ENCODE data around the gene TSPO. TPM values are rescaled to one million over a fixed set of nuclear protein-coding genes. Genes with fewer than 3 reads are reported as not detected.

Gene TSPO
- polyA plus RNA-seq, 1 of the 3 experiments (the other 2 are of a cell fraction), result 156 TPM

- TF ChIP-seq TEAD4 (IDR thresholded peaks at IDR 0.05; ENCODE audit: borderline replicate concordance, insufficient read depth), result no peak
Observed at GRCh38 chr22:43113526-43114251, 37.7 kb upstream of the TSPO start (continued).

- Histone ChIP-seq H3K4me3 (ENCODE audit: low read depth in 2 of 2, low read length in 1 of 2) (no peak overlapping the region), H3K27me3 (ENCODE audit: insufficient read depth) (no peaks in the 10 kb centered on the region), H4K20me1 (ENCODE audit: insufficient read depth) (no peaks in the 10 kb centered on the region), H3K9ac (no peak overlapping the region), H3K4me2 (no peak overlapping the region), H2AFZ (ENCODE audit: low read depth) (no peak overlapping the region), H3F3A (replicated peaks; ENCODE audit: insufficient read depth) (no peaks in the 10 kb centered on the region), H3K27ac (ENCODE audit: low read depth in 2 of 2, low read length in 1 of 2) (no peak overlapping the region), H3K79me2 (ENCODE audit: insufficient read depth) (no peaks in the 10 kb centered on the region), H3K9me2 (no peaks in the 10 kb centered on the region), H3K36me3 (replicated peaks in 1 of 2; ENCODE audit: control insufficient read depth in 1 of 2, insufficient read depth in 2 of 2, low read length in 1 of 2) (no peaks in the 10 kb centered on the region), H3K9me3 (no peaks in the 10 kb centered on the region), H3K4me1 (ENCODE audit: control insufficient read depth in 1 of 2, insufficient read depth in 2 of 2, low read depth in 1 of 2, low read length in 1 of 2) (no peaks in the 10 kb centered on the region; a peak in 1 of 4 replicates)
- POLR2A ChIA-PET, result no interaction called here
- CTCF ChIA-PET, result interaction anchor here (1.1 kb wide), 1 partner anchor 11 kb away, joined by 3 read pairs; no protein-coding TSS in a partner anchor
- DNase-seq, result no peak
- TF ChIP-seq TEAD4 (IDR thresholded peaks at IDR 0.05; ENCODE audit: borderline replicate concordance, insufficient read depth), result no peak
- TF ChIP-seq SMC3 (IDR thresholded peaks at IDR 0.05; ENCODE audit: low read depth, low read length), result no peak
- no peak for TF ChIP-seq USF2 (IDR thresholded peaks at IDR 0.05; ENCODE audit: borderline replicate concordance, low read depth, low read length)
- no peak for TF ChIP-seq ZBTB33 (IDR thresholded peaks at IDR 0.05; ENCODE audit: borderline replicate concordance, low read depth)
- no peak for TF ChIP-seq GATA2 (CRISPR knock-in tag; IDR thresholded peaks at IDR 0.05)
- 46% methylated on average over 2 of the region's 5 CpGs for WGBS (ENCODE audit: low lambda C conversion rate)
Observed at GRCh38 chr22:43114958-43115357, 36.4 kb upstream of the TSPO start.

GRCh38 chr22:43116932-43117331, 34.4 kb upstream of the TSPO start:
- no peak for DNase-seq
- POLR2A ChIA-PET, result no interaction called here
- H3K9ac ChIP-seq, result no peak overlapping the region

More at GRCh38 chr22:43116932-43117331, 34.4 kb upstream of the TSPO start:
- Histone ChIP-seq H3K4me1 (ENCODE audit: control insufficient read depth in 1 of 2, insufficient read depth in 2 of 2, low read depth in 1 of 2, low read length in 1 of 2) (no peaks in the 10 kb centered on the region), H3K4me3 (ENCODE audit: low read depth in 2 of 2, low read length in 1 of 2) (no peak overlapping the region), H4K20me1 (ENCODE audit: insufficient read depth) (no peaks in the 10 kb centered on the region), H3K27ac (ENCODE audit: low read depth in 2 of 2, low read length in 1 of 2) (no peak overlapping the region), H3K9me3 (no peaks in the 10 kb centered on the region), H3F3A (replicated peaks; ENCODE audit: insufficient read depth) (no peaks in the 10 kb centered on the region), H3K36me3 (replicated peaks in 1 of 2; ENCODE audit: control insufficient read depth in 1 of 2, insufficient read depth in 2 of 2, low read length in 1 of 2) (no peaks in the 10 kb centered on the region), H3K27me3 (ENCODE audit: insufficient read depth) (no peaks in the 10 kb centered on the region), H3K79me2 (ENCODE audit: insufficient read depth) (no peaks in the 10 kb centered on the region), H2AFZ (ENCODE audit: low read depth) (no peak overlapping the region), H3K9me2 (no peaks in the 10 kb centered on the region), H3K4me2 (no peak overlapping the region)
- 96% methylated on average over 3 of the region's 7 CpGs for WGBS (ENCODE audit: low lambda C conversion rate)
- TF ChIP-seq ZBTB33 (IDR thresholded peaks at IDR 0.05; ENCODE audit: borderline replicate concordance, low read depth) (no peak), RAD21 (IDR thresholded peaks at IDR 0.05; ENCODE audit: low read length) (no peak), FOXM1 (IDR thresholded peaks at IDR 0.05; ENCODE audit: low read depth) (no peak), EP300 (IDR thresholded peaks at IDR 0.05; ENCODE audit: borderline replicate concordance in 1 of 2, low read depth in 1 of 2, low read length in 1 of 2) (no peak), SMC3 (IDR thresholded peaks at IDR 0.05; ENCODE audit: low read depth, low read length) (no peak), TCF12 (IDR thresholded peaks at IDR 0.05) (no peak), REST (IDR thresholded peaks at IDR 0.05; ENCODE audit: low read depth, low read length) (no peak), ELF1 (IDR thresholded peaks at IDR 0.05) (no peak), USF1 (IDR thresholded peaks at IDR 0.05; ENCODE audit: borderline replicate concordance, low read depth) (no peak), YY1 (IDR thresholded peaks at IDR 0.05; ENCODE audit: low read depth) (no peak)
- CTCF ChIA-PET, result no interaction called here

Data from SK-N-SH (cell line).